ENCODE measurements around the gene MR1.

The MR1 gene

GRCh38 chr1:181012203-181012745, 21.5 kb upstream of the MR1 start:
- no peak for DNase-seq (ENCODE audit: insufficient read length, low spot score)
- no peak for FAIRE-seq
- TF ChIP-seq TAF1 (IDR thresholded peaks at IDR 0.05; ENCODE audit: low read depth, low read length) (no peak), POLR2A (IDR thresholded peaks at IDR 0.05; ENCODE audit: low read depth, low read length) (no peak), POLR2AphosphoS5 (IDR thresholded peaks at IDR 0.05; ENCODE audit: low read depth, low read length) (no peak), SPI1 (IDR thresholded peaks at IDR 0.05; ENCODE audit: low read depth, low read length) (no peak), POU2F2 (IDR thresholded peaks at IDR 0.05; ENCODE audit: low read depth, low read length) (no peak), PAX5 (IDR thresholded peaks at IDR 0.05; ENCODE audit: insufficient read depth, low read length, severe bottlenecking) (no peak)

- DNase-seq (ENCODE audit: insufficient read length, low spot score) (no peak), FAIRE-seq (no peak)
- no peak for TF ChIP-seq POU2F2 (IDR thresholded peaks at IDR 0.05; ENCODE audit: low read depth, low read length)
Observed at GRCh38 chr1:181013144-181013543, 20.6 kb upstream of the MR1 start.

GRCh38 chr1:181014477-181015250, 19.1 kb upstream of the MR1 start:
- FAIRE-seq (peak; percentile 51), DNase-seq (ENCODE audit: insufficient read length, low spot score) (no peak)
- TF ChIP-seq POLR2A (IDR thresholded peaks at IDR 0.05; ENCODE audit: low read depth, low read length): no peak
- peak; percentile 47; the same call in 1 of the 2 replicates for TF ChIP-seq SPI1 (IDR thresholded peaks at IDR 0.05; ENCODE audit: low read depth, low read length)
- TF ChIP-seq TAF1 (IDR thresholded peaks at IDR 0.05; ENCODE audit: low read depth, low read length): no peak
- no peak for TF ChIP-seq POLR2AphosphoS5 (IDR thresholded peaks at IDR 0.05; ENCODE audit: low read depth, low read length)
- TF ChIP-seq POU2F2 (IDR thresholded peaks at IDR 0.05; ENCODE audit: low read depth, low read length): peak; percentile 32; the same call in 1 of the 2 replicates
- no peak for TF ChIP-seq PAX5 (IDR thresholded peaks at IDR 0.05; ENCODE audit: insufficient read depth, low read length, severe bottlenecking)

DNA sequence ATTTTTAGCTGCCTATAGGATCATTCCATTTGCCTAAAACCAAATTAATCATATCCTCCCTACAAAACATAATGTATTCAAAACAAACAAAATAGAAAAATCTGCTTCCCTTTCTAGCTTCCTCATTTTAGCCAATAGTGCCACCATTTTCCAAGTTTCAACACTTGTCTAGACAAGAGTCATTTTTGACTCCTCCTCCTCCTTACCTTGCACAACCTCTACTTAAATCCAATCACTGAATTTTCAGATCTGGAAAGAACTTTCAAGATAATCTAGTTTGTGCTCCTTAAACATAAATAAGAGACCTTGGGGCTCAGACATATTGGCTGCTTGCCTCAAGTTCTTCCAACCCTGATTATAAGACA, 18.6 kb upstream of the MR1 start:
- DNase-seq (ENCODE audit: insufficient read length, low spot score) (no peak), FAIRE-seq (no peak)
- TF ChIP-seq POU2F2 (IDR thresholded peaks at IDR 0.05; ENCODE audit: low read depth, low read length) (no peak), SPI1 (IDR thresholded peaks at IDR 0.05; ENCODE audit: low read depth, low read length) (0 out of 2 replicates have a peak, but pooled peaks have one; percentile 13)

DNA sequence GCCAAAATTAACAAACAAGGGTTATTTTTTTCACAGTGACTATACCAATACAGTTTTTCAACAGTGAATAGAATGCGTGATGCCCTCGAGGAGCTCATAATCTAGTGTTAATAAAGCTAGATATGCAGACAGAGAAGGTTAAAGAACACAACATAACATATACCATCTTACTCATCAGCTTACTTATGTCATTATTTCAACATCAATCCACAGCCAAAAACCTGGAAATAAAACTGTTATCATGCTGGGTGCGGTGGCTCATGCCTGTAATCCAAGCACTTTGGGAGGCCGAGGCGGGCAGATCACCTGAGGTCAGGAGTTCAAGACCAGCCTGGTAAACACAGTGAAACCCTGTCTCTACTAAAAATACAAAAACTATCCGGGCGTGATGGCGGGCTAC, 17.2 kb upstream of the MR1 start:
- TF ChIP-seq TAF1 (IDR thresholded peaks at IDR 0.05; ENCODE audit: low read depth, low read length) (no peak), POU2F2 (IDR thresholded peaks at IDR 0.05; ENCODE audit: low read depth, low read length) (no peak), POLR2A (IDR thresholded peaks at IDR 0.05; ENCODE audit: low read depth, low read length) (no peak), PAX5 (IDR thresholded peaks at IDR 0.05; ENCODE audit: insufficient read depth, low read length, severe bottlenecking) (no peak), SPI1 (IDR thresholded peaks at IDR 0.05; ENCODE audit: low read depth, low read length) (no peak)
- DNase-seq (ENCODE audit: insufficient read length, low spot score) (no peak), FAIRE-seq (no peak)

GRCh38 chr1:181018901-181019681, 14.7 kb upstream of the MR1 start:
- TF ChIP-seq TAF1 (IDR thresholded peaks at IDR 0.05; ENCODE audit: low read depth, low read length) (no peak), POU2F2 (IDR thresholded peaks at IDR 0.05; ENCODE audit: low read depth, low read length) (no peak), SPI1 (IDR thresholded peaks at IDR 0.05; ENCODE audit: low read depth, low read length) (no peak)
- FAIRE-seq (no peak), DNase-seq (ENCODE audit: insufficient read length, low spot score) (no peak)

- FAIRE-seq (no peak), DNase-seq (ENCODE audit: insufficient read length, low spot score) (no peak)
- no peak for TF ChIP-seq POU2F2 (IDR thresholded peaks at IDR 0.05; ENCODE audit: low read depth, low read length)
- no peak for TF ChIP-seq PAX5 (IDR thresholded peaks at IDR 0.05; ENCODE audit: insufficient read depth, low read length, severe bottlenecking)
- no peak for TF ChIP-seq POLR2A (IDR thresholded peaks at IDR 0.05; ENCODE audit: low read depth, low read length)
- TF ChIP-seq POLR2AphosphoS5 (IDR thresholded peaks at IDR 0.05; ENCODE audit: low read depth, low read length): no peak
- TF ChIP-seq SPI1 (IDR thresholded peaks at IDR 0.05; ENCODE audit: low read depth, low read length): no peak
- no peak for TF ChIP-seq TAF1 (IDR thresholded peaks at IDR 0.05; ENCODE audit: low read depth, low read length)
Observed at GRCh38 chr1:181021159-181021558, 12.6 kb upstream of the MR1 start.

- DNase-seq (ENCODE audit: insufficient read length, low spot score) (peak; percentile 54), FAIRE-seq (peak; percentile 69)
- peak; percentile 63; the same call in 1 of the 2 replicates for TF ChIP-seq POLR2AphosphoS5 (IDR thresholded peaks at IDR 0.05; ENCODE audit: low read depth, low read length)
- peak; percentile 55; the same call in 1 of the 2 replicates for TF ChIP-seq POU2F2 (IDR thresholded peaks at IDR 0.05; ENCODE audit: low read depth, low read length)
- TF ChIP-seq SPI1 (IDR thresholded peaks at IDR 0.05; ENCODE audit: low read depth, low read length): peak; percentile 53
- peak; percentile 54; the same call in 1 of the 2 replicates for TF ChIP-seq POLR2A (IDR thresholded peaks at IDR 0.05; ENCODE audit: low read depth, low read length)
- TF ChIP-seq PAX5 (IDR thresholded peaks at IDR 0.05; ENCODE audit: insufficient read depth, low read length, severe bottlenecking): no peak
- no peak for TF ChIP-seq TAF1 (IDR thresholded peaks at IDR 0.05; ENCODE audit: low read depth, low read length)
Observed at GRCh38 chr1:181021811-181022434, 11.9 kb upstream of the MR1 start.

GRCh38 chr1:181023265-181024057, 10.3 kb upstream of the MR1 start:
- DNase-seq (ENCODE audit: insufficient read length, low spot score) (no peak), FAIRE-seq (no peak)
- TF ChIP-seq TAF1 (IDR thresholded peaks at IDR 0.05; ENCODE audit: low read depth, low read length) (no peak), PAX5 (IDR thresholded peaks at IDR 0.05; ENCODE audit: insufficient read depth, low read length, severe bottlenecking) (no peak), POU2F2 (IDR thresholded peaks at IDR 0.05; ENCODE audit: low read depth, low read length) (no peak)

Measured in GM12891 (cell line).